ENCODE data around the gene COL23A1.

Gene COL23A1

GRCh38 chr5:178545176-178545575 lies 45.0 kb downstream of the COL23A1 start:
- Mint-ChIP-seq H3K27ac (peak overlapping the region; percentile 6), H3K4me3 (no peak overlapping the region)

GRCh38 chr5:178544166-178544834 lies 45.9 kb downstream of the COL23A1 start:
- TF ChIP-seq CTCF (IDR thresholded peaks at IDR 0.05), result no peak
- DNase-seq, result no peak
- Mint-ChIP-seq H3K4me3 (no peak overlapping the region), H3K27me3 (ENCODE audit: low read depth, poor library complexity) (peaks cover 5% of the 10 kb centered on the region), H3K27ac (no peak overlapping the region), H3K9me3 (no peaks in the 10 kb centered on the region), H3K36me3 (ENCODE audit: low read depth) (no peaks in the 10 kb centered on the region), H3K4me1 (peaks cover 49% of the 10 kb centered on the region)

More at GRCh38 chr5:178545176-178545575, 45.0 kb downstream of the COL23A1 start:
- H3K27me3 Mint-ChIP-seq (ENCODE audit: low read depth, poor library complexity), result peaks cover 5% of the 10 kb centered on the region
- no peak for TF ChIP-seq CTCF (IDR thresholded peaks at IDR 0.05)
- H3K36me3 Mint-ChIP-seq (ENCODE audit: low read depth), result no peaks in the 10 kb centered on the region
- no peaks in the 10 kb centered on the region for H3K9me3 Mint-ChIP-seq
- no peak for DNase-seq
- peaks cover 49% of the 10 kb centered on the region for H3K4me1 Mint-ChIP-seq

GRCh38 chr5:178542455-178542854 lies 47.7 kb downstream of the COL23A1 start:
- H3K27me3 Mint-ChIP-seq (ENCODE audit: low read depth, poor library complexity), result peaks cover 5% of the 10 kb centered on the region
- H3K4me1 Mint-ChIP-seq, result peaks cover 58% of the 10 kb centered on the region
- no peak for DNase-seq
- peak overlapping the region; percentile 13 for H3K4me3 Mint-ChIP-seq
- TF ChIP-seq CTCF (IDR thresholded peaks at IDR 0.05), result no peak
- no peaks in the 10 kb centered on the region for H3K9me3 Mint-ChIP-seq
- peak overlapping the region; percentile 71 for H3K27ac Mint-ChIP-seq
- H3K36me3 Mint-ChIP-seq (ENCODE audit: low read depth), result no peaks in the 10 kb centered on the region

- no peaks in the 10 kb centered on the region for H3K9me3 Mint-ChIP-seq
- TF ChIP-seq CTCF (IDR thresholded peaks at IDR 0.05), result no peak
- no peak overlapping the region for H3K4me3 Mint-ChIP-seq
- peaks cover 57% of the 10 kb centered on the region for H3K4me1 Mint-ChIP-seq
- DNase-seq, result no peak
- H3K27ac Mint-ChIP-seq, result no peak overlapping the region
- peaks cover 5% of the 10 kb centered on the region for H3K27me3 Mint-ChIP-seq (ENCODE audit: low read depth, poor library complexity)
- no peaks in the 10 kb centered on the region for H3K36me3 Mint-ChIP-seq (ENCODE audit: low read depth)
Observed at GRCh38 chr5:178540526-178540925, 49.7 kb downstream of the COL23A1 start.

- Mint-ChIP-seq H3K4me1 (peaks cover 57% of the 10 kb centered on the region), H3K27me3 (ENCODE audit: low read depth, poor library complexity) (peaks cover 8% of the 10 kb centered on the region), H3K9me3 (no peaks in the 10 kb centered on the region), H3K27ac (peak overlapping the region; percentile 78), H3K36me3 (ENCODE audit: low read depth) (no peaks in the 10 kb centered on the region), H3K4me3 (no peak overlapping the region)
- TF ChIP-seq CTCF (IDR thresholded peaks at IDR 0.05), result no peak
- DNase-seq, result no peak
Observed at GRCh38 chr5:178538741-178539229, 51.4 kb downstream of the COL23A1 start.

Measured in nephron progenitor cell (in vitro differentiated cells).